Measurements from ENCODE around the gene CAMTA1.

DNA sequence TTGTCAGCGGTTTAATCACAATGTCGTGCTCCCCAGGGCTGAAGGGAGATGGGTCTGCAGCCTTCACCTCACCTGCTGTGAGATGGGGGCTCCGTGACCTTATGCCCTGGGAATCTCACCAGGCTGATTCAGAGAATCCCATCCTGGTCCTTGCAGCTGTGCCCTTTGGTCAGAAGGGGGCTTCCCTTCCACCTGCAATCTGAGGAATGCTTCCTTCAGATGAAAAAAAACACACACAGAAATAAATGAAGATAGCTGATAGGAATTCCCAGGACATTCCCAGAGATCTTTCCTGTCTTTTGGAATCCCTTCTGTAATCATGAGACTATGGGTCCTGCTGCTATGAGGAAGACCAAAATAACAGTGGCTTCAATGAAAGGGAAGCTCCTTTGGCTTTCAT is 858.8 kb downstream of the CAMTA1 start:
- no peak for TF ChIP-seq SIN3A (IDR thresholded peaks at IDR 0.05; ENCODE audit: borderline replicate concordance, insufficient read depth, low read depth, low read length)
- TF ChIP-seq POLR2AphosphoS5 (IDR thresholded peaks at IDR 0.05; ENCODE audit: low read depth, low read length) = no peak
- TF ChIP-seq, protein P1, sequence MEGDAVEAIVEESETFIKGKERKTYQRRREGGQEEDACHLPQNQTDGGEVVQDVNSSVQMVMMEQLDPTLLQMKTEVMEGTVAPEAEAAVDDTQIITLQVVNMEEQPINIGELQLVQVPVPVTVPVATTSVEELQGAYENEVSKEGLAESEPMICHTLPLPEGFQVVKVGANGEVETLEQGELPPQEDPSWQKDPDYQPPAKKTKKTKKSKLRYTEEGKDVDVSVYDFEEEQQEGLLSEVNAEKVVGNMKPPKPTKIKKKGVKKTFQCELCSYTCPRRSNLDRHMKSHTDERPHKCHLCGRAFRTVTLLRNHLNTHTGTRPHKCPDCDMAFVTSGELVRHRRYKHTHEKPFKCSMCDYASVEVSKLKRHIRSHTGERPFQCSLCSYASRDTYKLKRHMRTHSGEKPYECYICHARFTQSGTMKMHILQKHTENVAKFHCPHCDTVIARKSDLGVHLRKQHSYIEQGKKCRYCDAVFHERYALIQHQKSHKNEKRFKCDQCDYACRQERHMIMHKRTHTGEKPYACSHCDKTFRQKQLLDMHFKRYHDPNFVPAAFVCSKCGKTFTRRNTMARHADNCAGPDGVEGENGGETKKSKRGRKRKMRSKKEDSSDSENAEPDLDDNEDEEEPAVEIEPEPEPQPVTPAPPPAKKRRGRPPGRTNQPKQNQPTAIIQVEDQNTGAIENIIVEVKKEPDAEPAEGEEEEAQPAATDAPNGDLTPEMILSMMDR (IDR thresholded peaks at IDR 0.05) = no peak
- TF ChIP-seq, protein P2, sequence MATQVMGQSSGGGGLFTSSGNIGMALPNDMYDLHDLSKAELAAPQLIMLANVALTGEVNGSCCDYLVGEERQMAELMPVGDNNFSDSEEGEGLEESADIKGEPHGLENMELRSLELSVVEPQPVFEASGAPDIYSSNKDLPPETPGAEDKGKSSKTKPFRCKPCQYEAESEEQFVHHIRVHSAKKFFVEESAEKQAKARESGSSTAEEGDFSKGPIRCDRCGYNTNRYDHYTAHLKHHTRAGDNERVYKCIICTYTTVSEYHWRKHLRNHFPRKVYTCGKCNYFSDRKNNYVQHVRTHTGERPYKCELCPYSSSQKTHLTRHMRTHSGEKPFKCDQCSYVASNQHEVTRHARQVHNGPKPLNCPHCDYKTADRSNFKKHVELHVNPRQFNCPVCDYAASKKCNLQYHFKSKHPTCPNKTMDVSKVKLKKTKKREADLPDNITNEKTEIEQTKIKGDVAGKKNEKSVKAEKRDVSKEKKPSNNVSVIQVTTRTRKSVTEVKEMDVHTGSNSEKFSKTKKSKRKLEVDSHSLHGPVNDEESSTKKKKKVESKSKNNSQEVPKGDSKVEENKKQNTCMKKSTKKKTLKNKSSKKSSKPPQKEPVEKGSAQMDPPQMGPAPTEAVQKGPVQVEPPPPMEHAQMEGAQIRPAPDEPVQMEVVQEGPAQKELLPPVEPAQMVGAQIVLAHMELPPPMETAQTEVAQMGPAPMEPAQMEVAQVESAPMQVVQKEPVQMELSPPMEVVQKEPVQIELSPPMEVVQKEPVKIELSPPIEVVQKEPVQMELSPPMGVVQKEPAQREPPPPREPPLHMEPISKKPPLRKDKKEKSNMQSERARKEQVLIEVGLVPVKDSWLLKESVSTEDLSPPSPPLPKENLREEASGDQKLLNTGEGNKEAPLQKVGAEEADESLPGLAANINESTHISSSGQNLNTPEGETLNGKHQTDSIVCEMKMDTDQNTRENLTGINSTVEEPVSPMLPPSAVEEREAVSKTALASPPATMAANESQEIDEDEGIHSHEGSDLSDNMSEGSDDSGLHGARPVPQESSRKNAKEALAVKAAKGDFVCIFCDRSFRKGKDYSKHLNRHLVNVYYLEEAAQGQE (IDR thresholded peaks at IDR 0.05; ENCODE audit: insufficient read depth in 1 of 2, low read depth in 2 of 2, low read length in 1 of 2) = no peak
